ENCODE results near the gene PDCL3. TPM values are rescaled to one million over a fixed set of nuclear protein-coding genes. Genes with fewer than 3 reads are reported as not detected.

Gene PDCL3
- polyA plus RNA-seq, 1 donor (not counting 4 experiments of a cell fraction or from before 2014, with no cell fraction given): 42.2 TPM

DNA sequence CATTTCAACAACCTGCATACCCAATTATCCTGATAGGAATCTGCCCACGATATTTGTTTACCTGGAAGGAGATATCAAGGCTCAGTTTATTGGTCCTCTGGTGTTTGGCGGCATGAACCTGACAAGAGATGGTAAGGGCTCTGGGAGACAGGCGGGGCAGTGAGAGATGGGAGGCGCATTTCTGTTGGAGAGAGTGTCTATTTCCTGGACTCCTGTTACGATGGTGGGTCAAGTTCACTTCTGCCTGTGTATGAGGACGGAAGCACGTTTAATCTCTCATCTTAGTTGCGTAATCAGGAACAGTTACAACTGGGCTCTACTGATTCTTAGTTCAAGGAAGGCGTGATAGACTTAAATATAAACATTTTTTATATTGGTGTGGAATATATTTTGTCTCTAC, 8.9 kb downstream of the PDCL3 start:
- Histone ChIP-seq H4K20me1 (ENCODE audit: control insufficient read depth, extremely low read depth, insufficient read depth, low read length) (no peaks in the 10 kb centered on the region), H3K36me3 (ENCODE audit: control insufficient read depth in 2 of 2, extremely low read depth in 1 of 2, insufficient read depth in 2 of 2, low read length in 2 of 2) (peaks cover 4 to 9% of the 10 kb centered on the region in 2 experiments)
- FAIRE-seq: no peak

DNA sequence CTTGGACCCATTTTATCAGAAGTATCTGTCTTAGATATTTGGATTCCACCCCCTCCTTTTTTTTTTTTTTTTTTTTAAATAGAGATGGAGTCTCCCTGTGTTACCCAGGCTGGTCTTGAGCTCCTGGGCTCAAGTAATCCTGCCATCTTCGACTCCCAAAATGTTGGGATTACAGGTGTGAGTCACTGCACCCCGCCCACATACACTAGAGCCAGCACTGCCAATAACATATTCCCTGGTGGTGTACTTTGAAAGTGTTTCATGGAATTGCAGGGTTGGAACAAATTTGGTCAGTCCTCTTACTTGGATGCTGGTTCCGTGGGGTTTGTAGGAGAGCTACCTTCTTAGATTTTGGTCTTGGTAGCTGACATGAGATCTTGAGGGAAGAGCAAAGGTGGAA, 15.0 kb downstream of the PDCL3 start:
- Histone ChIP-seq H3K4me3 (ENCODE audit: control insufficient read depth in 2 of 3, extremely low read depth in 1 of 3, insufficient read depth in 2 of 3, low read depth in 1 of 3, low read length in 3 of 3) (no peak overlapping the region), H3K36me3 (ENCODE audit: control insufficient read depth in 2 of 2, extremely low read depth in 1 of 2, insufficient read depth in 2 of 2, low read length in 2 of 2) (no peaks in the 10 kb centered on the region), H3K4me1 (ENCODE audit: control insufficient read depth, extremely low read depth, insufficient read depth, low read length) (no peaks in the 10 kb centered on the region), H3K27ac (ENCODE audit: control insufficient read depth, insufficient read depth, low read length) (no peak overlapping the region), H3K4me2 (ENCODE audit: control insufficient read depth, extremely low read depth, insufficient read depth, low read depth, low read length) (no peak overlapping the region), H3K9ac (ENCODE audit: control insufficient read depth, extremely low read depth, insufficient read depth, low read length) (no peak overlapping the region), H3K79me2 (ENCODE audit: control insufficient read depth, insufficient read depth, low read length) (no peaks in the 10 kb centered on the region), H2AFZ (ENCODE audit: control insufficient read depth, low read length) (no peak overlapping the region), H3K9me1 (ENCODE audit: control insufficient read depth, extremely low read depth, insufficient read depth, low read length) (no peaks in the 10 kb centered on the region), H3K9me3 (ENCODE audit: control insufficient read depth, low read depth, low read length) (no peaks in the 10 kb centered on the region), H3K27me3 (ENCODE audit: control insufficient read depth, extremely low read depth, insufficient read depth, low read length) (no peaks in the 10 kb centered on the region), H4K20me1 (ENCODE audit: control insufficient read depth, extremely low read depth, insufficient read depth, low read length) (no peaks in the 10 kb centered on the region)
- no peak for FAIRE-seq
- TF ChIP-seq, protein P1, sequence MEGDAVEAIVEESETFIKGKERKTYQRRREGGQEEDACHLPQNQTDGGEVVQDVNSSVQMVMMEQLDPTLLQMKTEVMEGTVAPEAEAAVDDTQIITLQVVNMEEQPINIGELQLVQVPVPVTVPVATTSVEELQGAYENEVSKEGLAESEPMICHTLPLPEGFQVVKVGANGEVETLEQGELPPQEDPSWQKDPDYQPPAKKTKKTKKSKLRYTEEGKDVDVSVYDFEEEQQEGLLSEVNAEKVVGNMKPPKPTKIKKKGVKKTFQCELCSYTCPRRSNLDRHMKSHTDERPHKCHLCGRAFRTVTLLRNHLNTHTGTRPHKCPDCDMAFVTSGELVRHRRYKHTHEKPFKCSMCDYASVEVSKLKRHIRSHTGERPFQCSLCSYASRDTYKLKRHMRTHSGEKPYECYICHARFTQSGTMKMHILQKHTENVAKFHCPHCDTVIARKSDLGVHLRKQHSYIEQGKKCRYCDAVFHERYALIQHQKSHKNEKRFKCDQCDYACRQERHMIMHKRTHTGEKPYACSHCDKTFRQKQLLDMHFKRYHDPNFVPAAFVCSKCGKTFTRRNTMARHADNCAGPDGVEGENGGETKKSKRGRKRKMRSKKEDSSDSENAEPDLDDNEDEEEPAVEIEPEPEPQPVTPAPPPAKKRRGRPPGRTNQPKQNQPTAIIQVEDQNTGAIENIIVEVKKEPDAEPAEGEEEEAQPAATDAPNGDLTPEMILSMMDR (optimal IDR thresholded peaks at IDR 0.05 in 1 of 3, IDR thresholded peaks at IDR 0.05 in 1 of 3, conservative IDR thresholded peaks at IDR 0.05 in 1 of 3; ENCODE audit: extremely low read depth in 1 of 3, insufficient read depth in 2 of 3, low read length in 3 of 3): no peak
- TF ChIP-seq EZH2 (IDR thresholded peaks at IDR 0.05; ENCODE audit: low read length): no peak
- peak; percentile 7 for DNase-seq (ENCODE audit: low read depth, low spot score)
- dilution Hi-C loops (cut with MboI; ENCODE audit: extremely low pct_ligation_motif_present, low sequenced_read_pairs): no loop called here

More for the DNA sequence above, 8.9 kb downstream of the PDCL3 start:
- DNase-seq (ENCODE audit: low read depth, low spot score): no peak
- dilution Hi-C loops (cut with MboI; ENCODE audit: extremely low pct_ligation_motif_present, low sequenced_read_pairs): no loop called here
- no peaks in the 10 kb centered on the region for H3K4me1 ChIP-seq (ENCODE audit: control insufficient read depth, extremely low read depth, insufficient read depth, low read length)
- no peak overlapping the region for H3K4me2 ChIP-seq (ENCODE audit: control insufficient read depth, extremely low read depth, insufficient read depth, low read depth, low read length)
- no peaks in the 10 kb centered on the region for H3K79me2 ChIP-seq (ENCODE audit: control insufficient read depth, insufficient read depth, low read length)
- no peak overlapping the region for H2AFZ ChIP-seq (ENCODE audit: control insufficient read depth, low read length)
- no peaks in the 10 kb centered on the region for H3K9me3 ChIP-seq (ENCODE audit: control insufficient read depth, low read depth, low read length)
- no peak overlapping the region for H3K27ac ChIP-seq (ENCODE audit: control insufficient read depth, insufficient read depth, low read length)
- TF ChIP-seq, protein P1 (optimal IDR thresholded peaks at IDR 0.05 in 1 of 3, IDR thresholded peaks at IDR 0.05 in 1 of 3, conservative IDR thresholded peaks at IDR 0.05 in 1 of 3; ENCODE audit: extremely low read depth in 1 of 3, insufficient read depth in 2 of 3, low read length in 3 of 3): no peak
- no peak for TF ChIP-seq EZH2 (IDR thresholded peaks at IDR 0.05; ENCODE audit: low read length)
- H3K9me1 ChIP-seq (ENCODE audit: control insufficient read depth, extremely low read depth, insufficient read depth, low read length): no peaks in the 10 kb centered on the region
- H3K27me3 ChIP-seq (ENCODE audit: control insufficient read depth, extremely low read depth, insufficient read depth, low read length): no peaks in the 10 kb centered on the region
- no peak overlapping the region for H3K4me3 ChIP-seq (ENCODE audit: control insufficient read depth in 2 of 3, extremely low read depth in 1 of 3, insufficient read depth in 2 of 3, low read depth in 1 of 3, low read length in 3 of 3)
- H3K9ac ChIP-seq (ENCODE audit: control insufficient read depth, extremely low read depth, insufficient read depth, low read length): no peak overlapping the region

Data from keratinocyte (primary cell).